Spleen (tissue), 11 donors: Measurements from ENCODE around the gene SNX17. TPM values are rescaled to one million over a fixed set of nuclear protein-coding genes. Genes with fewer than 3 reads are reported as not detected.

Experiments
- DNase-seq: peaks from one replicate; pipeline ENCODE4 v3.0.0-alpha.2; 2020
- H3K27ac ChIP-seq, 8 donors: fragments of 200-600 bp; sonication (generic) in 7 of 8; 1 replicate in 4 of 8; 2 replicates in 4 of 8; pipeline versions ENCODE4 v1.5.0 to v1.8.0; 2016 to 2021; ENCODE audit warnings: inconsistent platforms in 4 of 8, mild to moderate bottlenecking in 4 of 8, moderate library complexity in 1 of 8
- H3K27me3 ChIP-seq, 7 donors: fragments of 200-600 bp; sonication (generic) in 6 of 7; replicated peaks in 1 of 7; 1 replicate in 4 of 7; 2 replicates in 3 of 7; pipeline versions ENCODE4 v1.5.0 to v1.8.0; 2016 to 2021; ENCODE audit warnings: inconsistent platforms in 3 of 7, mild to moderate bottlenecking in 1 of 7
- H3K36me3 ChIP-seq, 6 donors: fragments of 200-600 bp; sonication (generic) in 5 of 6; 1 replicate in 4 of 6; 2 replicates in 2 of 6; pipeline versions ENCODE4 v1.5.0 to v1.8.0; 2016 to 2021; ENCODE audit warnings: inconsistent platforms in 2 of 6
- H3K4me1 ChIP-seq, 6 donors: fragments of 200-600 bp; sonication (generic) in 5 of 6; 1 replicate in 3 of 6; 2 replicates in 3 of 6; pipeline versions ENCODE4 v1.5.0 to v1.8.0; 2016 to 2021; ENCODE audit warnings: inconsistent platforms in 3 of 6
- H3K4me3 ChIP-seq, 8 donors: fragments of 200-600 bp; sonication (generic) in 7 of 8; 1 replicate in 4 of 8; 2 replicates in 4 of 8; pipeline versions ENCODE4 v1.5.0 to v1.8.0; 2016 to 2021; ENCODE audit warnings: inconsistent platforms in 4 of 8, mild to moderate bottlenecking in 4 of 8, moderate library complexity in 2 of 8
- H3K9me3 ChIP-seq, 8 donors: fragments of 200-600 bp; sonication (generic) in 7 of 8; 1 replicate in 4 of 8; 2 replicates in 4 of 8; pipeline versions ENCODE4 v1.5.0 to v1.8.0; 2016 to 2021; ENCODE audit warnings: inconsistent platforms in 4 of 8
- CTCF ChIP-seq, 11 experiments: fragments of 200-600 bp in 7 of 11; fragments of 450-650 bp in 4 of 11; sonication (generic) in 4 of 11; IDR thresholded peaks in 8 of 11; conservative IDR thresholded peaks in 3 of 11; 1 replicate in 7 of 11; 2 replicates in 4 of 11; pipeline versions ENCODE4 v1.4.0 to v1.8.0; 2016 to 2021; ENCODE audit warnings: antibody characterized with exemption in 11 of 11, inconsistent platforms in 4 of 11, mild to moderate bottlenecking in 1 of 11
- POLR2A ChIP-seq, 3 donors: fragments of 450-650 bp; IDR thresholded peaks; one replicate each; pipeline ENCODE4 v1.5.1; 2017; ENCODE audit warnings: antibody characterized with exemption in 3 of 3, mild to moderate bottlenecking in 1 of 3
- POLR2AphosphoS5 ChIP-seq, 3 donors: sonication (generic); formaldehyde crosslinking; IDR thresholded peaks; one replicate each; pipeline ENCODE4 v1.5.1; 2017; ENCODE audit warnings: antibody characterized with exemption in 3 of 3
- WGBS, 5 donors: extraction: QIAGEN DNeasy Blood & Tissue Kit in 3 of 5; methylation state at CpG; one replicate each; pipeline versions ENCODE4 v1.1.5 to v1.1.7; 2013 to 2018; 5-methylcytosine and 5-hydroxymethylcytosine counted together
- intact Hi-C: fragments of 100-400 bp; cut with DNase I; formaldehyde crosslinking; loops from one replicate; pipeline ENCODE4 v1.15.0; 2023; ENCODE audit warnings: low total_unique reads
- polyA plus RNA-seq, 3 donors: library from polyadenylated mRNA; stranded (reverse); fragments of 200-250 nt; gene quantifications; one replicate each; pipeline ENCODE4 v1.2.1, GENCODE V29; 2013
- total RNA-seq, 7 donors: library from RNA; depleted of rRNA in 3 of 7; stranded (reverse); fragments of >200 nt in 3 of 7; fragmentation: NEBNext Ultra II Directional in 4 of 7; extraction: Animal tissue kit (Norgen Biotek cat#: 25700) in 4 of 7; gene quantifications; one replicate each; pipeline versions ENCODE4 v1.1.0 to v1.2.1, GENCODE V29; 2016 to 2021
- donor health status: healthy with polysubstance abuse.
- donor health status: DM: no; HTN: no; CAD: no; lungs with moderate emphysema.
- donor health status: DM: no; HTN: no; CAD: no.
- donor health status: Bipolar disorder and iron deficiency.
- donor health status: healthy.
- donor health status: DM: no; HTN: no; CAD: no.
- donor health status: DM: yes; HTN: yes; CAD: no.

Gene SNX17
- total and polyA plus RNA-seq, 10 donors: 84.9 to 140 (median 117) TPM

DNA sequence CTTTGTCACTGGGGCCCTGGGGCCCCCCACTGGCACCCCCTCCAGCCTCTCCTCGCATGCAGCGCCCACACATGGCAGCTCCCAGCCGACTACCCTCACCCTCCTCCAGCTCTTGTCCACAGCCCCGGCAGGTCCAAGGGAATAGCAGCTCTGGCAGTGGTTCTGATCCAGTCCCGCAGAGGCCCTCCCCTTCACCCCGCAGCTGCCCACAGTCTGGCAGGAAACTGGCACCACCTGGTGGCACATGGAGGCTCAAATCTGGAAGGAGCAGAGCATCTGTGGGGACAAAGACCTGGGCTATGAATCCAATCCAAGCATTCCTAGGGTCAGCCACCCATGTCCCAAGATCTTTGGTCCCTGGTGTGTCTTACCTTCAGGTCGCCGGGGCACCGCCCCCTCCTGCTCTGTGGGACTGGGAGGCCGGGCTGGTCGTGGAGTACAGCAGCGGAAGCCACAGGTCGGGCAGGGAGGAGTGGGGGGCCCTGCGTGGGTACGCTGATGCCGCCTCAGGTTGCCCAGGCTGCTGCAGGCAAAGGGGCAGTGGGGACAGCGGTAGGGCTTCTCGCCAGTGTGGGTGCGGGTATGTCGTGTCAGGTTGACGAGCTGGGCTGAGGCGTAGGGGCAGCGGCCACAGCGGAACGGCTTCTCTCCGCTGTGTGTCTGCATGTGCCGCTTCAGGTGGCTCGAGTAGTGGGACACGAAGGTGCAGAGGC lies 7.8 kb downstream of the SNX17 start:
- DNase-seq: peak; percentile 78
- H3K27me3 ChIP-seq: no peaks in the 10 kb centered on the region
- no peaks in the 10 kb centered on the region for H3K9me3 ChIP-seq
- no peak overlapping the region for H3K4me3 ChIP-seq
- H3K4me1 ChIP-seq: peaks cover 13 to 70% (median 32%) of the 10 kb centered on the region in 6 donors
- intact Hi-C loops: no loop called here
- H3K36me3 ChIP-seq: peaks cover 0 to 79% (median 66%) of the 10 kb centered on the region in 6 donors
- 80 to 86% (median 85%) methylated on average over 17 to 29 of the region's 29 CpGs for WGBS, 5 donors
- TF ChIP-seq CTCF (IDR thresholded peaks at IDR 0.05 in 8 of 11, conservative IDR thresholded peaks at IDR 0.05 in 3 of 11) (no peak), POLR2AphosphoS5 (IDR thresholded peaks at IDR 0.05) (peak; percentile 58 to 85 (median 70))
- peak overlapping the region in 1 of 8 donors; percentile 93 for H3K27ac ChIP-seq

- H3K27ac ChIP-seq: peak overlapping the region in 3 of 8 donors; percentile 89 to 93 (median 93)
- DNase-seq: peak; percentile 79
- peaks cover 13 to 64% (median 29%) of the 10 kb centered on the region in 6 donors for H3K4me1 ChIP-seq
- H3K9me3 ChIP-seq: no peaks in the 10 kb centered on the region
- intact Hi-C loops: no loop called here
- H3K27me3 ChIP-seq: no peaks in the 10 kb centered on the region
- TF ChIP-seq POLR2A (IDR thresholded peaks at IDR 0.05): no peak
- no peak for TF ChIP-seq POLR2AphosphoS5 (IDR thresholded peaks at IDR 0.05)
- TF ChIP-seq CTCF (IDR thresholded peaks at IDR 0.05 in 8 of 11, conservative IDR thresholded peaks at IDR 0.05 in 3 of 11): no peak
- H3K4me3 ChIP-seq: no peak overlapping the region
- WGBS, 5 donors: 69 to 95% (median 89%) methylated on average over 2 to 9 of the region's 9 CpGs
- peaks cover 0 to 79% (median 66%) of the 10 kb centered on the region in 6 donors for H3K36me3 ChIP-seq
These were observed 8.4 kb downstream of the SNX17 start for GRCh38 chr2:27378809-27379290.

GRCh38 chr2:27379383-27379835 lies 9.0 kb downstream of the SNX17 start:
- intact Hi-C loops: no loop called here

More at GRCh38 chr2:27379383-27379835, 9.0 kb downstream of the SNX17 start:
- Histone ChIP-seq H3K4me1 (peaks cover 13 to 59% (median 28%) of the 10 kb centered on the region in 6 donors), H3K27me3 (no peaks in the 10 kb centered on the region), H3K9me3 (no peaks in the 10 kb centered on the region), H3K4me3 (peak overlapping the region; percentile 59 to 75 (median 64)), H3K36me3 (peaks cover 0 to 79% (median 66%) of the 10 kb centered on the region in 6 donors), H3K27ac (peak overlapping the region; percentile 78 to 93 (median 89))
- 83 to 87% (median 85%) methylated on average over 2 of the region's 2 CpGs for WGBS, 5 donors
- no peak for DNase-seq
- TF ChIP-seq POLR2A (IDR thresholded peaks at IDR 0.05) (no peak), CTCF (IDR thresholded peaks at IDR 0.05 in 8 of 11, conservative IDR thresholded peaks at IDR 0.05 in 3 of 11) (no peak), POLR2AphosphoS5 (IDR thresholded peaks at IDR 0.05) (no peak)
